Neural cell (in vitro differentiated cells): Measurements from ENCODE around the gene HACD4. TPM values are rescaled to one million over a fixed set of nuclear protein-coding genes. Genes with fewer than 3 reads are reported as not detected.

Experiments used
- H2AFZ ChIP-seq: fragments of 200-600, 300-800 bp; sonication (generic), shearing (Covaris generic); 2 replicates; pipeline ENCODE4 v1.6.0; 2014; ENCODE audit warnings: low read depth, mild to moderate bottlenecking, antibody characterized with exemption, low read length, moderate library complexity
- H3F3A ChIP-seq: fragments of 200-600 bp; shearing (Covaris generic); 2 replicates; pipeline ENCODE4 v1.6.1; 2016; ENCODE audit warnings: mild to moderate bottlenecking, moderate library complexity, mixed read lengths, antibody characterized with exemption, low read length; ENCODE audit not compliant: insufficient read depth, poor library complexity, severe bottlenecking
- H3K27ac ChIP-seq: fragments of 200-600, 300-800 bp; sonication (generic), shearing (Covaris generic); 2 replicates; pipeline ENCODE4 v1.5.1; 2014; ENCODE audit warnings: mild to moderate bottlenecking, low read length, moderate library complexity
- H3K27me3 ChIP-seq: fragments of 300-800, 200-600 bp; sonication (generic), shearing (Covaris generic); 2 replicates; pipeline ENCODE4 v1.6.0; 2014; ENCODE audit warnings: mild to moderate bottlenecking, low read depth, low read length, moderate library complexity; ENCODE audit not compliant: insufficient read depth
- H3K36me3 ChIP-seq: fragments of 300-800, 200-600 bp; sonication (generic), shearing (Covaris generic); 2 replicates; pipeline ENCODE4 v1.5.1; 2014; ENCODE audit warnings: mild to moderate bottlenecking, antibody characterized with exemption, low read length, moderate library complexity; ENCODE audit not compliant: insufficient read depth
- H3K4me2 ChIP-seq: fragments of 300-800, 200-600 bp; sonication (generic), shearing (Covaris generic); 2 replicates; pipeline ENCODE4 v1.6.0; 2014; ENCODE audit warnings: mild to moderate bottlenecking, low read length
- H3K4me3 ChIP-seq: fragments of 300-800, 200-600 bp; sonication (generic), shearing (Covaris generic); 2 replicates; pipeline ENCODE4 v1.5.1; 2014; ENCODE audit warnings: mild to moderate bottlenecking, low read length, moderate library complexity
- H3K79me2 ChIP-seq: fragments of 200-600 bp; shearing (Covaris generic); replicated peaks from 2 replicates; pipeline ENCODE4 v1.6.0; 2014; ENCODE audit warnings: mild to moderate bottlenecking, low read length, moderate library complexity; ENCODE audit not compliant: insufficient read depth
- H3K9ac ChIP-seq: fragments of 300-800, 200-600 bp; sonication (generic), shearing (Covaris generic); 2 replicates; pipeline ENCODE4 v1.6.1; 2016; ENCODE audit warnings: mild to moderate bottlenecking, low read length, mixed read lengths
- H3K9me2 ChIP-seq: fragments of 200-600 bp; shearing (Covaris generic); 2 replicates; pipeline ENCODE4 v1.6.1; 2016; ENCODE audit warnings: mild to moderate bottlenecking, low read length, mixed read lengths; ENCODE audit not compliant: insufficient read depth
- H3K9me3 ChIP-seq: fragments of 200-600, 300-800 bp; sonication (generic), shearing (Covaris generic); 2 replicates; pipeline ENCODE4 v1.6.1; 2016; ENCODE audit warnings: mild to moderate bottlenecking, mixed run types, low read length, moderate library complexity, mixed read lengths
- H4K20me1 ChIP-seq: fragments of 200-600 bp; shearing (Covaris generic); 2 replicates; pipeline ENCODE4 v1.6.1; 2016; ENCODE audit warnings: mild to moderate bottlenecking, mixed run types; ENCODE audit not compliant: insufficient read depth
- CTCF ChIP-seq: fragments of 450-650 bp; IDR thresholded peaks from 2 replicates; pipeline ENCODE4 v1.5.1; 2014; ENCODE audit warnings: antibody characterized with exemption, mild to moderate bottlenecking, moderate library complexity; ENCODE audit not compliant: poor library complexity, severe bottlenecking
- EP300 ChIP-seq: fragments of 450-650 bp; conservative IDR thresholded peaks from 2 replicates; pipeline ENCODE4 v1.6.1; 2014; ENCODE audit warnings: antibody characterized with exemption, mild to moderate bottlenecking, moderate library complexity; ENCODE audit not compliant: poor library complexity, severe bottlenecking
- EZH2 ChIP-seq: fragments of 200-600, 300-800 bp; shearing (Covaris generic), sonication (generic); IDR thresholded peaks from 2 replicates; pipeline ENCODE4 v1.6.1; 2014; ENCODE audit warnings: antibody characterized with exemption, low read length, borderline replicate concordance, mild to moderate bottlenecking; ENCODE audit not compliant: insufficient read depth, poor library complexity, severe bottlenecking
- MXI1 ChIP-seq: fragments of 450-650 bp; conservative IDR thresholded peaks from 2 replicates; pipeline ENCODE4 v1.6.1; 2014; ENCODE audit warnings: antibody characterized with exemption, mild to moderate bottlenecking; ENCODE audit not compliant: poor library complexity, severe bottlenecking
- POLR2AphosphoS5 ChIP-seq: IDR thresholded peaks from 2 replicates; pipeline ENCODE4 v1.6.1; 2012
- RAD21 ChIP-seq: fragments of 450-650 bp; conservative IDR thresholded peaks from 2 replicates; pipeline ENCODE4 v1.6.1; 2014; ENCODE audit warnings: antibody characterized with exemption, mild to moderate bottlenecking, moderate library complexity
- REST ChIP-seq: IDR thresholded peaks from 2 replicates; pipeline ENCODE4 v1.6.1; 2012; ENCODE audit warnings: borderline replicate concordance
- SMC3 ChIP-seq: fragments of 450-650 bp; conservative IDR thresholded peaks from 2 replicates; pipeline ENCODE4 v1.6.1; 2014; ENCODE audit warnings: antibody characterized with exemption, mild to moderate bottlenecking, moderate library complexity; ENCODE audit not compliant: poor library complexity
- TAF1 ChIP-seq: IDR thresholded peaks from 2 replicates; pipeline ENCODE4 v1.6.1; 2012; ENCODE audit warnings: low read depth
- polyA plus RNA-seq: library from polyadenylated mRNA; depleted of rRNA; stranded (reverse); fragments of >200 nt; gene quantifications from 2 replicates; pipeline ENCODE4 v1.2.3, GENCODE V29; 2014

Gene HACD4
- polyA plus RNA-seq, 1 donor from 2014 or later: not detected

GRCh38 chr9:21047281-21047691 is 15.8 kb upstream of the HACD4 start:
- no peak overlapping the region for H3K4me2 ChIP-seq
- peak overlapping the region; percentile 38 for H3K4me3 ChIP-seq
- TF ChIP-seq SMC3 (no peak), TAF1 (no peak), EP300 (peak; percentile 98), MXI1 (no peak), REST (peak; percentile 51), POLR2AphosphoS5 (peak; percentile 73), CTCF (peak; percentile 35), EZH2 (no peak)
- no peaks in the 10 kb centered on the region for H3K27me3 ChIP-seq
- H3K27ac ChIP-seq: peak overlapping the region; percentile 88
- H3K36me3 ChIP-seq: no peaks in the 10 kb centered on the region
- no peaks in the 10 kb centered on the region for H3K79me2 ChIP-seq
- H3K9ac ChIP-seq: peak overlapping the region; percentile 36
- H3F3A ChIP-seq: no peaks in the 10 kb centered on the region
- H3K9me2 ChIP-seq: no peaks in the 10 kb centered on the region
- no peaks in the 10 kb centered on the region for H4K20me1 ChIP-seq
- H3K9me3 ChIP-seq: no peaks in the 10 kb centered on the region
- no peak overlapping the region for H2AFZ ChIP-seq

- Histone ChIP-seq H3K9ac (no peak overlapping the region), H3F3A (no peaks in the 10 kb centered on the region), H4K20me1 (no peaks in the 10 kb centered on the region), H2AFZ (no peak overlapping the region), H3K4me3 (no peak overlapping the region), H3K27ac (no peak overlapping the region), H3K9me2 (no peaks in the 10 kb centered on the region), H3K79me2 (no peaks in the 10 kb centered on the region), H3K27me3 (no peaks in the 10 kb centered on the region), H3K36me3 (no peaks in the 10 kb centered on the region), H3K9me3 (no peaks in the 10 kb centered on the region), H3K4me2 (no peak overlapping the region)
- no peak for TF ChIP-seq TAF1
- TF ChIP-seq MXI1: no peak
- no peak for TF ChIP-seq SMC3
- TF ChIP-seq REST: no peak
- no peak for TF ChIP-seq EZH2
- no peak for TF ChIP-seq EP300
- TF ChIP-seq POLR2AphosphoS5: no peak
- no peak for TF ChIP-seq CTCF
- TF ChIP-seq RAD21: no peak
Observed at GRCh38 chr9:21043841-21044240, 12.4 kb upstream of the HACD4 start.
